HL-60 (cell line): Measurements from ENCODE around the gene PLAGL1.

Experiments
- DNase-seq, 2 experiments: peaks; one replicate each; pipeline ENCODE4 v3.0.0-alpha.2; 2010 to 2020; ENCODE audit warnings: low read depth in 1 of 2, low spot score in 1 of 2
- H3K27ac ChIP-seq: fragments of 250-450 bp; sonication (Bioruptor Pico); replicated peaks from 2 replicates; pipeline ENCODE4 v1.5.1; 2020; ENCODE audit warnings: mild to moderate bottlenecking, moderate library complexity
- H3K27me3 ChIP-seq: fragments of 250-450 bp; sonication (Bioruptor Pico); 2 replicates; pipeline ENCODE4 v1.5.1; 2021; ENCODE audit warnings: mild to moderate bottlenecking, moderate library complexity; ENCODE audit not compliant: insufficient read depth, poor library complexity, severe bottlenecking
- H3K4me3 ChIP-seq: replicated peaks from 2 replicates; pipeline ENCODE4 v1.5.1; 2011; ENCODE audit warnings: mild to moderate bottlenecking, control low read depth, low read length; ENCODE audit not compliant: insufficient read depth
- CTCF ChIP-seq: IDR thresholded peaks from one replicate; pipeline ENCODE4 v1.5.1; 2011; ENCODE audit warnings: low read length, control low read depth, inconsistent platforms; ENCODE audit not compliant: insufficient read depth
- GABPA ChIP-seq: IDR thresholded peaks from 2 replicates; pipeline ENCODE4 v1.6.1; 2012; ENCODE audit warnings: low read depth
- POLR2AphosphoS5 ChIP-seq: IDR thresholded peaks from 2 replicates; pipeline ENCODE4 v1.6.1; 2012; ENCODE audit warnings: low read depth
- SPI1 ChIP-seq: IDR thresholded peaks from 2 replicates; pipeline ENCODE4 v1.6.1; 2012; ENCODE audit warnings: low read depth, mild to moderate bottlenecking, borderline replicate concordance
- TF ChIP-seq, protein P1 (sequence below): IDR thresholded peaks from 2 replicates; pipeline ENCODE4 v1.6.1; 2012; ENCODE audit warnings: low read depth; ENCODE audit not compliant: insufficient replicate concordance

The PLAGL1 gene

DNA sequence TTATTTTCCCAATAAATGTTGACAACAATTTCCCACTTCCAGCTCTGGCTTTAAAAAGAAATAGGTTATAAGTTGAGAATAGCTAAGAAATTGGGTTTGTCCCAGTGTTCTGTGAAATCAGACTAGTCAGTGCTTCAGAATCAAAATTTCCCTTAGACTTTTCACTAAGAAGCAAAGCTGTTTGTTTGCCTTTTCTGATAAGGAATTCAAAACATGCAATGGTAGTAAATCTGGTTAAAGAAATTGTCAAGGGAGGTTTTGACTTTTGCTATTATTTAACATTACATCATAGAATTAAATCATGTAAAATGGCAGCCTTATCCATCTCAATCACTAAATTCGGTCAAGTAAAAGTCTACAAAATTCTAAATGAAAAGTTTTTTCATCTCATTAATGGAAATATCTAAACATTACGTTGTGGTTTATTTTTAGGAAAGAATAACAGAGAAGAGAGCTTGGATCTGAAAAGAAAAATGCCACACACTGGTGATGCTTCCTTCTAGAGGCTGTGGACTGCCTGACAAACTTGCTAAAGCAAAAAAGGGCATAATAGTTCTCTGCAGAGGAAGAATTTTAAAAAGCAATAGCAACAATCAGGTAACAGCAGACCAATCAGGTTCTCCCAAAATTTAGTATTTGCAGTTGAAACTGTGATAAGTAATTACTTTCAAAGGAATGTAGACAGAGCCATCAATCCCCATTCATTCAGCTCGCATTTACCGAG lies 36.4 kb downstream of the PLAGL1 start:
- H3K4me3 ChIP-seq: no peak overlapping the region
- DNase-seq: no peak
- TF ChIP-seq CTCF (no peak), GABPA (no peak)
- H3K27ac ChIP-seq: no peak overlapping the region
- H3K27me3 ChIP-seq: no peaks in the 10 kb centered on the region

- DNase-seq: no peak
- Histone ChIP-seq H3K27me3 (no peaks in the 10 kb centered on the region), H3K4me3 (no peak overlapping the region), H3K27ac (no peak overlapping the region)
- TF ChIP-seq POLR2AphosphoS5 (no peak), SPI1 (no peak), CTCF (no peak), GABPA (no peak)
- TF ChIP-seq, protein P1, sequence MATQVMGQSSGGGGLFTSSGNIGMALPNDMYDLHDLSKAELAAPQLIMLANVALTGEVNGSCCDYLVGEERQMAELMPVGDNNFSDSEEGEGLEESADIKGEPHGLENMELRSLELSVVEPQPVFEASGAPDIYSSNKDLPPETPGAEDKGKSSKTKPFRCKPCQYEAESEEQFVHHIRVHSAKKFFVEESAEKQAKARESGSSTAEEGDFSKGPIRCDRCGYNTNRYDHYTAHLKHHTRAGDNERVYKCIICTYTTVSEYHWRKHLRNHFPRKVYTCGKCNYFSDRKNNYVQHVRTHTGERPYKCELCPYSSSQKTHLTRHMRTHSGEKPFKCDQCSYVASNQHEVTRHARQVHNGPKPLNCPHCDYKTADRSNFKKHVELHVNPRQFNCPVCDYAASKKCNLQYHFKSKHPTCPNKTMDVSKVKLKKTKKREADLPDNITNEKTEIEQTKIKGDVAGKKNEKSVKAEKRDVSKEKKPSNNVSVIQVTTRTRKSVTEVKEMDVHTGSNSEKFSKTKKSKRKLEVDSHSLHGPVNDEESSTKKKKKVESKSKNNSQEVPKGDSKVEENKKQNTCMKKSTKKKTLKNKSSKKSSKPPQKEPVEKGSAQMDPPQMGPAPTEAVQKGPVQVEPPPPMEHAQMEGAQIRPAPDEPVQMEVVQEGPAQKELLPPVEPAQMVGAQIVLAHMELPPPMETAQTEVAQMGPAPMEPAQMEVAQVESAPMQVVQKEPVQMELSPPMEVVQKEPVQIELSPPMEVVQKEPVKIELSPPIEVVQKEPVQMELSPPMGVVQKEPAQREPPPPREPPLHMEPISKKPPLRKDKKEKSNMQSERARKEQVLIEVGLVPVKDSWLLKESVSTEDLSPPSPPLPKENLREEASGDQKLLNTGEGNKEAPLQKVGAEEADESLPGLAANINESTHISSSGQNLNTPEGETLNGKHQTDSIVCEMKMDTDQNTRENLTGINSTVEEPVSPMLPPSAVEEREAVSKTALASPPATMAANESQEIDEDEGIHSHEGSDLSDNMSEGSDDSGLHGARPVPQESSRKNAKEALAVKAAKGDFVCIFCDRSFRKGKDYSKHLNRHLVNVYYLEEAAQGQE: no peak
Measured at GRCh38 chr6:143970456-143971218, 37.4 kb downstream of the PLAGL1 start.

DNA sequence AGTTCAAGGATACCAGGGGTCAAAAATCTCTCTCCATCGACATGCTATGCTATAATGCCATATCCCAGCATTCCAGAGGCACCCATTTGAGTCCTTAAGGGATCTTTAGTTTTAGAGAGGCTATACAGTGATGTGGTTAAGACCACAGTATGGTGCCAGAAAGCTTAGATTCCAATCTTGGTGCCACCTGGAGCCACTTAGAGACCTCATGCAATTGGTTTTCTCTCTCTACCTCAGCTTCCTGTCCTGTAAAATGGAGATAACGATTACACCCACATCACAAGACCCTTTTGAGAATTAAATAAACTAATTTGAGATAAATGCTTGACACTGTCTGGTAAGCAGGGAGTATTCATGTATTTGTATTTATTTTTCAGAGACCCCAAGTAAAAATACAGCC lies 39.0 kb downstream of the PLAGL1 start:
- TF ChIP-seq GABPA (no peak), POLR2AphosphoS5 (no peak), CTCF (no peak), SPI1 (no peak)
- TF ChIP-seq, protein P1: no peak
- H3K27me3 ChIP-seq: no peaks in the 10 kb centered on the region
- H3K4me3 ChIP-seq: no peak overlapping the region

More for the DNA sequence above, 39.0 kb downstream of the PLAGL1 start:
- peak overlapping the region; percentile 35 for H3K27ac ChIP-seq
- DNase-seq: no peak
